Upper lobe of left lung (tissue), 4 donors: ENCODE measurements around the gene SORBS1.

Experiments used
- CTCF ChIP-seq, 6 experiments: fragments of 450-650 bp in 4 of 6; fragments of 200-600 bp in 2 of 6; sonication (generic) in 2 of 6; IDR thresholded peaks; one replicate each; pipeline ENCODE4 v1.5.1; 2016 to 2019; ENCODE audit warnings: antibody characterized with exemption in 6 of 6
- EP300 ChIP-seq, 4 donors: sonication (generic); formaldehyde crosslinking; IDR thresholded peaks; one replicate each; pipeline ENCODE4 v1.5.1; 2017; ENCODE audit warnings: antibody characterized with exemption in 4 of 4, control low read depth in 2 of 4
- POLR2A ChIP-seq, 4 donors: fragments of 450-650 bp; IDR thresholded peaks; one replicate each; pipeline ENCODE4 v1.5.1; 2016 to 2017; ENCODE audit warnings: antibody characterized with exemption in 4 of 4, mild to moderate bottlenecking in 2 of 4
- POLR2AphosphoS5 ChIP-seq, 2 donors: sonication (generic); formaldehyde crosslinking; IDR thresholded peaks; one replicate each; pipeline ENCODE4 v1.5.1; 2017; ENCODE audit warnings: antibody characterized with exemption in 2 of 2

GRCh38 chr10:95531994-95532399 is 29.2 kb downstream of the SORBS1 start:
- TF ChIP-seq CTCF (IDR thresholded peaks at IDR 0.05) (no peak), POLR2A (IDR thresholded peaks at IDR 0.05) (no peak), POLR2AphosphoS5 (IDR thresholded peaks at IDR 0.05) (no peak), EP300 (IDR thresholded peaks at IDR 0.05) (no peak)
